Panc1 (cell line): ENCODE measurements around the gene TOP2A. TPM values are rescaled to one million over a fixed set of nuclear protein-coding genes. Genes with fewer than 3 reads are reported as not detected.

ENCODE experiments used
- ATAC-seq: fragments of 200-7000 bp; cut with Tn5 transposase; 2 replicates; pipeline ENCODE4 v1.9.1; 2020; ENCODE audit warnings: mild to moderate bottlenecking, moderate library complexity
- BruUV-seq: library from RNA; stranded (reverse); fragments of 400-500 nt; replicated peaks from 2 replicates; lab custom pipeline; 2021; lab: Mats Ljungman, UMichigan
- CTCF ChIA-PET: fragments of 300-600 bp; sonication (Branson Sonifier 250); formaldehyde crosslinking; loops from one replicate; lab custom pipeline; 2022; ENCODE audit warnings: antibody characterized with exemption; lab: Charles Lee
- POLR2A ChIA-PET: fragments of 300-600 bp; sonication (Branson Sonifier 250); formaldehyde crosslinking; loops from one replicate; lab custom pipeline; 2022; ENCODE audit warnings: antibody characterized with exemption; lab: Charles Lee
- DNase-seq: peaks from one replicate; pipeline ENCODE4 v3.0.0-alpha.2; 2010; ENCODE audit warnings: low read depth, low spot score
- H3K27ac ChIP-seq: 2 replicates; pipeline ENCODE4 v1.5.1; 2011; ENCODE audit warnings: mild to moderate bottlenecking, low read length, inconsistent platforms
- H3K27me3 ChIP-seq: fragments of 200-500 bp; sonication (Bioruptor generic); 2 replicates; pipeline ENCODE4 v1.6.0; 2014; ENCODE audit warnings: low read length, inconsistent platforms; ENCODE audit not compliant: control insufficient read depth, insufficient read depth
- H3K36me3 ChIP-seq: fragments of 200-500 bp; sonication (Bioruptor generic); 2 replicates; pipeline ENCODE4 v1.5.1; 2014; ENCODE audit warnings: inconsistent platforms, mild to moderate bottlenecking, low read length, moderate library complexity; ENCODE audit not compliant: control insufficient read depth, insufficient read depth
- H3K4me1 ChIP-seq: 2 replicates; pipeline ENCODE4 v1.5.1; 2011; ENCODE audit warnings: inconsistent platforms, mild to moderate bottlenecking, low read length, moderate library complexity; ENCODE audit not compliant: control insufficient read depth, insufficient read depth
- H3K4me3 ChIP-seq, 2 experiments: 2 replicates each; pipeline ENCODE4 v1.5.1; 2011 to 2012; ENCODE audit warnings: low read depth in 2 of 2, low read length in 2 of 2, mild to moderate bottlenecking in 2 of 2, inconsistent platforms in 1 of 2, moderate library complexity in 1 of 2
- H3K9me3 ChIP-seq: fragments of 200-500 bp; sonication (Bioruptor generic); 2 replicates; pipeline ENCODE4 v1.5.1; 2014; ENCODE audit warnings: low read depth, mild to moderate bottlenecking, inconsistent platforms, low read length, moderate library complexity; ENCODE audit not compliant: control insufficient read depth, insufficient read depth
- CTCF ChIP-seq: fragments of 450-650 bp; IDR thresholded peaks from 2 replicates; pipeline ENCODE4 v1.5.1; 2017; ENCODE audit warnings: mild to moderate bottlenecking
- POLR2AphosphoS5 ChIP-seq: IDR thresholded peaks from 2 replicates; pipeline ENCODE4 v1.6.1; 2012; ENCODE audit warnings: mild to moderate bottlenecking, low read depth, low read length, moderate library complexity
- REST ChIP-seq, 2 experiments: IDR thresholded peaks; 2 replicates each; pipeline ENCODE4 v1.6.1; 2011 to 2012; ENCODE audit warnings: low read depth in 2 of 2, control low read depth in 1 of 2, low read length in 1 of 2, mild to moderate bottlenecking in 1 of 2, moderate library complexity in 1 of 2; ENCODE audit not compliant: insufficient read depth in 1 of 2
- SIN3A ChIP-seq: IDR thresholded peaks from 2 replicates; pipeline ENCODE4 v1.6.1; 2012; ENCODE audit warnings: low read depth, mild to moderate bottlenecking, low read length, moderate library complexity, borderline replicate concordance; ENCODE audit not compliant: insufficient read depth
- TCF7L2 ChIP-seq: IDR thresholded peaks from 2 replicates; pipeline ENCODE4 v1.6.1; 2011; ENCODE audit warnings: mild to moderate bottlenecking, low read depth, low read length, inconsistent platforms
- in situ Hi-C: cut with HindIII; loops from 2 replicates; pipeline ENCODE4 v1.10.0; 2016; ENCODE audit warnings: low sequenced_read_pairs, low pct_unique_long_range_greater_than_20kb
- intact Hi-C: fragments of 100-400 bp; cut with micrococcal nuclease; formaldehyde crosslinking; loops from one replicate; pipeline ENCODE4 v1.10.0; 2022; ENCODE audit not compliant: unreplicated experiment
- total RNA-seq: library from RNA; stranded (reverse); gene quantifications from one replicate; pipeline ENCODE4 v1.2.1, GENCODE V29; 2021; ENCODE audit not compliant: unreplicated experiment

Gene TOP2A
- total RNA-seq, 1 experiment from 2014 or later = 230 TPM

GRCh38 chr17:40431231-40431602 lies 13.5 kb upstream of the TOP2A start:
- intact Hi-C loops (no loop called here), in situ Hi-C loops (no loop called here)
- H3K27ac ChIP-seq = no peak overlapping the region
- ChIA-PET CTCF (interaction anchor here (0.5 kb wide), 1 partner anchor 66 kb away, joined by 9 read pairs; no protein-coding TSS in a partner anchor), POLR2A (no interaction called here)
- no peaks in the 10 kb centered on the region for H3K4me1 ChIP-seq
- no peaks in the 10 kb centered on the region for H3K27me3 ChIP-seq
- DNase-seq (no peak), ATAC-seq (no peak)
- BruUV-seq = no TSS peak
- no peak for TF ChIP-seq POLR2AphosphoS5
- no peak for TF ChIP-seq SIN3A
- H3K9me3 ChIP-seq = no peaks in the 10 kb centered on the region
- H3K36me3 ChIP-seq = no peaks in the 10 kb centered on the region
- H3K4me3 ChIP-seq = no peak overlapping the region

- H3K4me1 ChIP-seq = no peaks in the 10 kb centered on the region
- BruUV-seq = no TSS peak
- H3K4me3 ChIP-seq = no peak overlapping the region
- ChIA-PET CTCF (no interaction called here), POLR2A (no interaction called here)
- H3K36me3 ChIP-seq = no peaks in the 10 kb centered on the region
- no peak overlapping the region for H3K27ac ChIP-seq
- TF ChIP-seq SIN3A = no peak
- no peak for TF ChIP-seq TCF7L2
- no peak for TF ChIP-seq REST (IDR thresholded peaks at IDR 0.05; ENCODE audit: insufficient read depth in 1 of 2, low read depth in 2 of 2, low read length in 1 of 2)
- no peak for TF ChIP-seq CTCF
- no peak for TF ChIP-seq POLR2AphosphoS5
- no peaks in the 10 kb centered on the region for H3K9me3 ChIP-seq
- DNase-seq (no peak), ATAC-seq (no peak)
- H3K27me3 ChIP-seq = no peaks in the 10 kb centered on the region
- in situ Hi-C loops = no loop called here
- intact Hi-C loops = no loop called here
Observed at GRCh38 chr17:40430272-40431230, 12.9 kb upstream of the TOP2A start.
